GM06990 (cell line): ENCODE data around the gene IPP.
"Not testable (repeated sequence)": the region's sequence is repeated elsewhere in the genome, so short reads cannot be mapped to it uniquely, and the experiment has no call there.

Source experiments
- DNase-seq: peaks from one replicate; pipeline ENCODE4 v3.0.0-alpha.2; 2011; ENCODE audit not compliant: insufficient read length; ENCODE audit errors: extremely low read depth
- H3K27me3 ChIP-seq: replicated peaks from 2 replicates; pipeline ENCODE4 v1.6.0; 2011; ENCODE audit warnings: low read length; ENCODE audit not compliant: control insufficient read depth, insufficient read depth
- H3K36me3 ChIP-seq: 2 replicates; pipeline ENCODE4 v1.5.1; 2011; ENCODE audit warnings: low read length; ENCODE audit not compliant: control insufficient read depth, insufficient read depth
- H3K4me3 ChIP-seq: replicated peaks from 2 replicates; pipeline ENCODE4 v1.5.1; 2011; ENCODE audit warnings: low read depth, mild to moderate bottlenecking, control low read depth, low read length
- CTCF ChIP-seq: IDR thresholded peaks from 2 replicates; pipeline ENCODE4 v1.5.1; 2011; ENCODE audit warnings: low read length, control low read depth, mild to moderate bottlenecking, inconsistent platforms; ENCODE audit not compliant: insufficient read depth, poor library complexity, severe bottlenecking

The IPP gene

GRCh38 chr1:45718289-45718688 lies 32.2 kb downstream of the IPP start:
- no peak overlapping the region for H3K4me3 ChIP-seq
- no peak for TF ChIP-seq CTCF
- H3K36me3 ChIP-seq, result no peaks in the 10 kb centered on the region
- DNase-seq, result no peak
- H3K27me3 ChIP-seq, result no peaks in the 10 kb centered on the region

- not testable (repeated sequence) for H3K36me3 ChIP-seq, DNase-seq, H3K4me3 ChIP-seq, H3K27me3 ChIP-seq
These were observed 33.1 kb downstream of the IPP start for GRCh38 chr1:45717386-45717785.

GRCh38 chr1:45716700-45717099 lies 33.8 kb downstream of the IPP start:
- Histone ChIP-seq H3K27me3 (no peaks in the 10 kb centered on the region), H3K36me3 (no peaks in the 10 kb centered on the region), H3K4me3 (no peak overlapping the region)
- no peak for DNase-seq
- no peak for TF ChIP-seq CTCF

GRCh38 chr1:45713711-45714110 lies 36.7 kb downstream of the IPP start:
- H3K4me3 ChIP-seq, result no peak overlapping the region
- TF ChIP-seq CTCF, result no peak
- no peak for DNase-seq
- H3K36me3 ChIP-seq, result no peaks in the 10 kb centered on the region
- H3K27me3 ChIP-seq, result no peaks in the 10 kb centered on the region

- Histone ChIP-seq H3K27me3 (no peaks in the 10 kb centered on the region), H3K36me3 (no peaks in the 10 kb centered on the region), H3K4me3 (no peak overlapping the region)
- no peak for DNase-seq
- no peak for TF ChIP-seq CTCF
These were observed 45.8 kb downstream of the IPP start for GRCh38 chr1:45704637-45705036.

GRCh38 chr1:45694823-45695222 lies 55.6 kb downstream of the IPP start:
- Histone ChIP-seq H3K27me3 (no peaks in the 10 kb centered on the region), H3K36me3 (peaks cover 4% of the 10 kb centered on the region), H3K4me3 (no peak overlapping the region)
- no peak for DNase-seq
- TF ChIP-seq CTCF, result no peak

- H3K4me3 ChIP-seq, H3K27me3 ChIP-seq, H3K36me3 ChIP-seq, DNase-seq: not testable (repeated sequence)
These were observed 56.6 kb downstream of the IPP start for GRCh38 chr1:45693811-45694210.
